Measurements from ENCODE around the gene CACNG3. TPM values are rescaled to one million over a fixed set of nuclear protein-coding genes. Genes with fewer than 3 reads are reported as not detected.

CACNG3 gene
- total and polyA plus RNA-seq, 11 donors: not detected

DNA sequence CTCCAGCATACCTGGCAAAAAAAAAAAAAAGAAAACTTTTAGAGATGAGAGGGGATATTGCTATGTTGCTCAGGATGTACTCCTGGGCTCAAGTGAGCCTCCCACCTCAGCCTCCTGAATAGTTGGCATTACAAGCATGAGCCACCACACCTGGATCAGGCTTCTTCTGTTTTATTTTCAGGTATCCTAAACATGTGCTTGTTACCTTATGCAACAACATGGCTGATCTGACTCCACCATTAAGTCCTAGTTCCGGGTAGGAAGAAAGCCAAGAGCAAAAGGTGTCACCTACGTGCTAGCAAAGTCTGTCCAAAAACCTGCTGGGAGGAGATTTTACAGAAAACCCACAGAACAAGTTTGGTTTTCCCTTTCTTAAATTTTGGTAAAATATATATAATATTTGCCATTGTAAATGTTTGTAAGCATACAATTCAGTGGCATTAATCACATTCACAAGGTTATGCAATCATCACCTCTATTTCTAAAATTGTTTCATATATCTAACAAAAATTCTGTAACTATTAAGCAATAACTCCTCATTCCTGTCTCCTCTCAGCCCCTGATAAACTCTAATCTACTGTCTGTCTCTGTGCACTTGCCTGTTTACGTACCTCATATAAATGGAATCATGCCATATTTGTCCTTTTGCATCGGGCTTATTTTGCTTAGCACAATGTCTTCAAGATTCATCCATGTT lies 9.1 kb upstream of the CACNG3 start:
- no peak overlapping the region for H3K27ac ChIP-seq
- DNase-seq (no peak), ATAC-seq (no peak)
- no peaks in the 10 kb centered on the region for H3K9me3 ChIP-seq
- TF ChIP-seq POLR2A (IDR thresholded peaks at IDR 0.05): no peak
- TF ChIP-seq, protein P1, sequence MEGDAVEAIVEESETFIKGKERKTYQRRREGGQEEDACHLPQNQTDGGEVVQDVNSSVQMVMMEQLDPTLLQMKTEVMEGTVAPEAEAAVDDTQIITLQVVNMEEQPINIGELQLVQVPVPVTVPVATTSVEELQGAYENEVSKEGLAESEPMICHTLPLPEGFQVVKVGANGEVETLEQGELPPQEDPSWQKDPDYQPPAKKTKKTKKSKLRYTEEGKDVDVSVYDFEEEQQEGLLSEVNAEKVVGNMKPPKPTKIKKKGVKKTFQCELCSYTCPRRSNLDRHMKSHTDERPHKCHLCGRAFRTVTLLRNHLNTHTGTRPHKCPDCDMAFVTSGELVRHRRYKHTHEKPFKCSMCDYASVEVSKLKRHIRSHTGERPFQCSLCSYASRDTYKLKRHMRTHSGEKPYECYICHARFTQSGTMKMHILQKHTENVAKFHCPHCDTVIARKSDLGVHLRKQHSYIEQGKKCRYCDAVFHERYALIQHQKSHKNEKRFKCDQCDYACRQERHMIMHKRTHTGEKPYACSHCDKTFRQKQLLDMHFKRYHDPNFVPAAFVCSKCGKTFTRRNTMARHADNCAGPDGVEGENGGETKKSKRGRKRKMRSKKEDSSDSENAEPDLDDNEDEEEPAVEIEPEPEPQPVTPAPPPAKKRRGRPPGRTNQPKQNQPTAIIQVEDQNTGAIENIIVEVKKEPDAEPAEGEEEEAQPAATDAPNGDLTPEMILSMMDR (IDR thresholded peaks at IDR 0.05): no peak
- intact Hi-C loops (cut with DNase I): no loop called here
- no peak overlapping the region for H3K4me3 ChIP-seq
- H3K27me3 ChIP-seq: peaks cover 0 to 17% (median 0%) of the 10 kb centered on the region in 9 donors
- WGBS, 4 donors: 77 to 86% (median 82%) methylated on average over 4 of the region's 4 CpGs
- no peaks in the 10 kb centered on the region for H3K36me3 ChIP-seq
- no peaks in the 10 kb centered on the region for H3K4me1 ChIP-seq

DNA sequence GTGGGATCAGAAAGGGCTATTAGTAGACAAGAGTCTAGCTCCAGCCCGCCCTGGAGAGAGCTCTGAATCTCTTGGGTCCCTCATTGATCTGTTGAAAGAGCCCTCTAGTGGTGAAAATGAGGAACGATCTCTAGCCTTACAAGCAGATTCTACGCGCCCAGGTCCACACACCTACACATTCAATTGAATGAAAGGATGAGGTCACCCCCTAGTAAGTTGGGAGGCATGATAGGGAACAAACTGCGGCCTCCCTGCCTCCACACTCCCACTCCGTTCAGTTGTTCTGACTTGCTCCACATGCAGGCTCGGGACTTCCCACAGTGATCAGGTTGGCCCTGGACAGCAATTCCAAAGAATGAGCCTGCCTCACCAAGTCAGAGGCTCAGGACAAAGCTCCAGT lies 2.9 kb upstream of the CACNG3 start:
- DNase-seq: peak in 1 of 5 donors; percentile 19
- TF ChIP-seq, protein P1 (IDR thresholded peaks at IDR 0.05): peak; percentile 49 to 71 (median 66)
- no peak for TF ChIP-seq POLR2A (IDR thresholded peaks at IDR 0.05)
- 8 to 19% (median 11%) methylated on average over 7 of the region's 7 CpGs for WGBS, 4 donors
- Histone ChIP-seq H3K4me3 (no peak overlapping the region), H3K4me1 (no peaks in the 10 kb centered on the region), H3K9me3 (no peaks in the 10 kb centered on the region), H3K27me3 (peaks cover 2 to 48% (median 40%) of the 10 kb centered on the region in 9 donors), H3K27ac (no peak overlapping the region), H3K36me3 (no peaks in the 10 kb centered on the region)
- intact Hi-C loops (cut with DNase I): loop anchor here (1.0 to 10.0 kb wide), 11 partner anchors 181 to 254 kb away; no protein-coding TSS in a partner anchor
- ATAC-seq: peak in 3 of 4 donors; percentile 55 to 63 (median 62)

DNA sequence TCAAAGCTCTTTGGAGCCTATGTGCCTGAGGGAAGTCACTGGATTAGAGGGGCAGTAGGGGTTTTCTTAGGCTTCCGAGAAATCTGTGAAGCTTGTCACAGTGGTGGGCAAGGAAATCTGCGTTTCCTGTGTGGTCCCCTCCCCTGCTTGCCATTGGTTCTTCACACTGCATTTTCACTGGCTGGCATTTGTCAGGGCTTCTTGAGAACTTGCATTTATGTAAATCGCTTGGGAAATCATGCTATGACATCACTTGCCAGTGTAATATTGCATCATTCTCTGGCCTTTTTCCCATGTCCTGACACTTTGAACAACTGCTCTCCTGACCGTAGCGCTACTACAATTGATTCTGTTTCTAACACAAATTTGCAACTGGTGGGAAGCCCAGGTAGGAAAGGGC lies 1.8 kb downstream of the CACNG3 start:
- DNase-seq: no peak
- 33 to 43% (median 40%) methylated on average over 5 of the region's 5 CpGs for WGBS, 4 donors
- no peaks in the 10 kb centered on the region for H3K4me1 ChIP-seq
- no peaks in the 10 kb centered on the region for H3K36me3 ChIP-seq
- no peak overlapping the region for H3K4me3 ChIP-seq
- no peak for ATAC-seq
- no peak for TF ChIP-seq POLR2A (IDR thresholded peaks at IDR 0.05)
- H3K27me3 ChIP-seq: peaks cover 2 to 75% (median 40%) of the 10 kb centered on the region in 9 donors
- no peak overlapping the region for H3K27ac ChIP-seq
- no peaks in the 10 kb centered on the region for H3K9me3 ChIP-seq
- intact Hi-C loops (cut with DNase I): loop anchor here in 7 of 10 donors (5.0 to 10.0 kb wide), 4 partner anchors 186 to 247 kb away; no protein-coding TSS in a partner anchor

DNA sequence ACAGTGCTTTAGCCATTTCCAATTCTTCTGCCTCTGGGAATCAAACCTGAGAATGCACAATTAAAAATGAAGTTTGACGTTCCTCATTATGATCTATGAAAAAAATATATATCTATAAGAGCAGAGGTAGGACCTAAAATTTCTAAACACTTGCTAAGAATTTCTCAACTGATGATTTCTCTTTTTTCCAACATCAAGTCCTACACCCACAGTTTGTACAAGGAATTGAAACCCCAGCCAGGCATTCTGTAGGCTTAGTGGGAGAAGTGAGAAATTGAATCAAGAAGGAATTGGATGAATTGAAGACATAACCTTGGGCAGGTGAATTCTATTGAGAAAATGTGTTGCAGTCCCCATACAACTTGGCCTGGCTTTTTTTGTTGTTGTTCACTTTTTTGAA lies 2.7 kb downstream of the CACNG3 start:
- Histone ChIP-seq H3K27me3 (peaks cover 2 to 70% (median 40%) of the 10 kb centered on the region in 9 donors), H3K4me1 (no peaks in the 10 kb centered on the region), H3K9me3 (no peaks in the 10 kb centered on the region), H3K4me3 (no peak overlapping the region), H3K36me3 (no peaks in the 10 kb centered on the region), H3K27ac (no peak overlapping the region)
- TF ChIP-seq, protein P1 (IDR thresholded peaks at IDR 0.05): no peak
- TF ChIP-seq POLR2A (IDR thresholded peaks at IDR 0.05): no peak
- intact Hi-C loops (cut with DNase I): loop anchor here in 7 of 10 donors (5.0 to 10.0 kb wide), 4 partner anchors 186 to 246 kb away; no protein-coding TSS in a partner anchor
- WGBS, 4 donors: 66 to 85% (median 73%) methylated on average over 1 of the region's 1 CpG
- ATAC-seq: no peak
- DNase-seq: no peak

Data from heart left ventricle (tissue), 16 donors.